SH-SY5Y (cell line): ENCODE results near the gene IGSF3.

Source experiments
- GATA2 ChIP-seq: IDR thresholded peaks from 2 replicates; pipeline ENCODE4 v1.6.1; 2011; ENCODE audit warnings: mild to moderate bottlenecking, low read depth, low read length
- GATA3 ChIP-seq: IDR thresholded peaks from 2 replicates; pipeline ENCODE4 v1.6.1; 2011; ENCODE audit warnings: low read depth, mild to moderate bottlenecking, low read length, moderate library complexity

Gene IGSF3

DNA sequence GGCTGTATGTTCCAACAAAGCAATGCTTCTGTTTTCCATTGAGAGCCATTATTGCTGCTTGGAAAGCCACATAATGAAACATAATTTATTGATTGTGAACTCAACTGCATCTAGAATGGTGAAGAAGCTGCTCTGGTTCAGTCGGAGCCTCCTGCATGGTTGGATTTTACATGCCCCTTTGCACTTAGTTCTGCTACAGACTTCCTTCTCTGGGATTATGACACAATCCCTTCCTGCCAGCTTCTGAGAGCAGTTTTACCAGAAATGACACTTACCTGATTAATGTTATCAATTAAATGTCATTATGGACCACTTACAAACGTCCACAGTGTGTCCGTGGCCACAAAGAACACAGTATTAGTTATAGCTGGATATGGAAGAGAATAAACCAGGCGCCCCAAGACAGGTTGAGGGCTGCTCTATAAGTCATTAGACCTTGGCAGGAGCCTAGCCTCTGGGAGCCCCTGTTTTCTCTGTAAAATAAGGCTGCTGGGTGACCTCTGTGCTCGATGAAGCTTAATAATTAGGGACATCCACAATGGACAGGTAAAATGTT lies 89.7 kb downstream of the IGSF3 start:
- no peak for TF ChIP-seq GATA2
- no peak for TF ChIP-seq GATA3

DNA sequence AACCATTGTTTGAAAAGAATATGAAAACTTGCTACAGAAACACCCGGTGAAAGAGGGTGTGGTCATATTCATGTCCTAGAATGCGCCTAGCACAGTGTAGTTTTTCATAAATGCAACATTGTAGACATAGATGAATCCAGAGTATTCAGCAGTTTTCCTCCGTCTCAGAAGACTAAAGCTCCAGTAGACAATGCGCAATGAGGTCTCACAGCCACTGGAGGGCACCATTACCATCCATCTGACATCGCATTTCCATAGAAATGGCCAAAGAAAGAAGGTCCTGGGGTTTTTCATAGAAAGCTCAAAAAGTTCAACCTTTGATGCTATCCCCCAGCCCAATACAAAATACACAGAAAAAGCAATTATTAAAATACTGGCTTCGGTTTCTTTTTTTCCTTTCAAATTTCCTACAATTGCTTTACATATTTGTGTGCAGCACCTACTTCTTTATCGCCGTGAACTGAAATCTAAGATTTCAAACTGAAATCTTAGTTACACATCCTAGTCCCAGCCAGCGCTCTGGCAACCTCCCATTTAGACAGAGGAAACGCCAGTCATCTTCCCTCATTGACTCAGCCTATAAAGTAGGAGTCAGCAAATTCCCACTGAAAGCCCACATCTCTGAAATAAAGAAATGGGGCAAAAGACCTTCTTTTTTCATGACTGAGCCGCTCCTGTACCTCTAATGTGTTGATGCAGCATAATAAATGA lies 92.8 kb downstream of the IGSF3 start:
- no peak for TF ChIP-seq GATA2
- no peak for TF ChIP-seq GATA3

DNA sequence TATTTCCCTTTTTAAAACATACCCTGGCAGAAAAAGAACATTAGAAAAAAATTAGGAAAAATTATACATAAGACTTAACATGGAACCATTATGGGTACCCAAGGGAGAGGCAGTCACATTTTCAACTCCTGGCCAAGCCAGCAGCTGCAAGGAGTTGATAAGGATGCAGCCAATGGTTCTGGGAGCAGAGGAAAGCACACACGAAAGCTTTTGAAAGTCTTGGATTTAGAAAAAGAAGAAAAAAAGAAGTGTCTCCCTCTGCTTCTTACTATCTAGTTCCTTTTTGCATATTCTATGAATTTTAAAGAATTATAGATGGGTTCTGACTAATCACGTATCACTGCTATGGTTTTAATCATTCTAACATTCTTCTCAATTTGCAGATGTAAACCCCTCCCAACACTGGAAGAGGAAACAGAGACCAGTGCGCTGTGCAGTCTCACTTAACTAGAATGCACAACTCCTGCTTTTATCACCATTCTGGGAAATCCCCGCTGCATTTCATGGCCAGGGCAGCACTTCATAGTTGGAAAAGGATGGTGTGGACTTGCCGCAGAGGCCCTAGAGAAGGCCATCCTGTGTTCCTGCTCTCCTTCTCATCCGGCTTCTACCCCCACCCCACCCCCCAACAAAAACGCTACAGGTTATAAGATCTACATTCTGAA lies 94.0 kb downstream of the IGSF3 start:
- TF ChIP-seq GATA2 (no peak), GATA3 (no peak)

DNA sequence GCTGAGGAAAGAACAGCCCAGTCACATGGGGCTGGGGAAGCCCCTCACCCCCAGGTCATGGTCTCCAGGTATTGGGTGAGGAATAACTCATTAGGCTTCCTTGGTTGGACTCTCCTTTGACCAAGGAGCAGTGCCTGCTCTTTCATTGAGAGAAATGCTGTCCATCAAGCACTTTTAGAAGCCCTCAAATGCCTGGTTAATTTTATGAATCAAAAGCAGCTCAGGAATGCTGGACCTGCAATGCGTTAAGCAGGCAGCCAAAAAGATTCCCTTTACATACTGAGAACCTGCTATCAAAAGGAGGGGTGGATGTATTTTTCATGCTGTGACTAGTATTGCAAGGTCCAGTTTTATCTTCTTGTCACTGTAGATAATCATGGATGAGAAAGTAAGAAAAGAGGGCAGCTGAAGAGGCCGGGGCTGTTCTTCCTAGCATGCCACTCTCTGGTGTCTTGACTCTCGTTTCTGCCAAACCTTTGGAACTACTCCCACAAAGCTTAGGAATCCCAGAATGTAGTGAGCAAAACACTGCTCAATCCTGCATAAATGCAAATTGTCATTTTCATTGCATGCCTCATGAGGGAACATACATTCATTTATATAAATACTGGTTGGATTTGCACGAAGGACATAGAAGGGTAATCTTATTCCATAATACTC lies 94.6 kb downstream of the IGSF3 start:
- TF ChIP-seq GATA3, result no peak
- no peak for TF ChIP-seq GATA2

DNA sequence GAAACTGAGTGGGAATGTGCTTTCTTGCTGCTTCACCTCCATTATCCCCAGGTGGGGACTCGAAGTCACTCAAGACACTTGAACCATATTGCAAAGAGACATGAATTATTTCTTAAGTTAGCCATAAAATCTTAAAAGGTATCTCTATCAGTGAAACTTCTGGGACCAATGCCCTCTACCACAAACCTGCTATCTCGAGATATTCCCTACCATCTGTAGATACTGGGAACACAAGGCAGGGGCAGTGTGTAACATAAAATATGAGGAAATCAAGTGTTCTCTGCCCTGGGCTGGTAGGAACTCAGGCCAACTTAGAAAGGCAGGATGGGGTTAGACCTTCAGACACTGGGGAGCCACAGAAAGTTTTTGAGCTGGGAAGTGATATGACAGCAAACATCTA lies 95.4 kb downstream of the IGSF3 start:
- no peak for TF ChIP-seq GATA3
- no peak for TF ChIP-seq GATA2

DNA sequence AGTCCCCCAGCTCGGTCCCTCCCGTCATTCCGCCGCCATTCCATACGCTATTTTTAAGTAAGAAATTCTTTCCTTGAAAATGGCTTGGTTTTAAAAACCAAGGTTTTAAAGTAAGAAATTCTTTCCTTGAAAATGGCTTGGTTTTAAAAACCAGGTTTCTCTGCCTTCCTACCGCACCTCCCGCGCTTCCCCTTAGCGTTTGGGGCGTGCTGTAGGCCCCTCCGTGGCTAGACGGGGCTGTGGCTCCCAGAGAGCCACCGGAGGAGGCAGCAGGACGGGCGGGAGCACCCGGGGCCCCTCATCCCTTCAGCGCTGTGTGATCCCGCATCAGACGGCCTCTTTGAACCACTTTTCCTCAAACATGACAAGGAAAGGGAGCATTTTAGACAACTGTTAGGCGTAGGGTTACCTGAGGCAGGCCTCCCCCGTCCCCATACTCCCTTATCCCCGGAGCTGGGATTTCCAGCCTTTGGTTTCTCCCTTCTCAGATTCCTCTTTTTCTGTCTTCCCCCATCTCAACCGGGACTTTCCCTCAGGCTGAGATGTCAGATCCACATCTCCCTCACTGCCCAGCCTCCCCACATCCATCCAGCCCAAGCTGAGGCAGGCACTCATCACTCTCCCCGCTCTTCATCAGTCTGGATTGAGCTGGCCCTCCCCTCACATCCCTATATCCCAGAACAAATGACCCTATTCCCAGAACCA lies 96.2 kb downstream of the IGSF3 start:
- TF ChIP-seq GATA3, result no peak
- TF ChIP-seq GATA2, result no peak

DNA sequence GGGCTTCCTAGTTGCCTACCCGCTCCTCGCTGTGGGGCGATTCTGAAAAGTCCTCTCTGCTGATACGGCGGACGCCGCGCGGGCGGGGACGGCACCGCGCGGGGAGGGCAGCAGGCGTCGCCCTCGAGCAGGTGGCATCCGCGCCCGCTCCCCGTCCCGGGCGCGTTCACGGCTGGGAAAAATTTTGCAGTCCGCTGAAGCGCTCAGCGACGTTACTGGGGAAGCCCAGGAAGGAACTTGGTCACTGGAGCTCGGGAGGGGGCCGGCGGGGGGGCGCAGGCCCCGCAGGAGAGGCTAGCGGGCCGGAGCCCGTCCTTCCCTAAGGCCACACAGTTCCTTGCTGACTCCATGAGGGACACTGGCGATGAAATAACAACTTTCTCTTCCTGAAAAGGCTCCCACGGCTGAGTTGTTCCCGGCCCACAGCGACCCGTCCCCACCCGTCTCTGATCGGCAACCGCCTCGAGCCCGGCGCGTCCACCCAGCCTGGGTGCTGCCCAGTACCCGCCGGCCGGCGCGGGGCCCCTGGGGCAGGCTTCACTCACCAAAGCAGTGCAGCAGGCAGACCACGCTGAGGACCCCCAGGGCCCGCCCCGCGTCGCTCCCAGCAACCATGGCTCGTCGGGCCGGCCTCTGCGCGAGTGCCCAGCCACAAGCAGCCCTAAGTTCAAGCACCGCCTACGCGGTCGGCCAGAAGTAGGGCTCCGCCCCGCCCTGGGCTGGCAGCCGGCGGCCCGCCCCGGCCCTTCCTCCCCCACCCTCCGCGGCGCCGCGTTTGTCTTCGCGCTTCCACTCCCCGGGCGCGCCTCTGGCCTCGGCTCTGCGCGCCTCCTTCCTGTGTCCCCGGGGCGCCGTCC lies 96.9 kb downstream of the IGSF3 start, which contains the start of gene CD58:
CD58 (minus strand) TSS at position 669 of the 857 bp plus-strand sequence; CDS start at position 615, 54 bp downstream.
- no peak for TF ChIP-seq GATA3
- TF ChIP-seq GATA2, result no peak

DNA sequence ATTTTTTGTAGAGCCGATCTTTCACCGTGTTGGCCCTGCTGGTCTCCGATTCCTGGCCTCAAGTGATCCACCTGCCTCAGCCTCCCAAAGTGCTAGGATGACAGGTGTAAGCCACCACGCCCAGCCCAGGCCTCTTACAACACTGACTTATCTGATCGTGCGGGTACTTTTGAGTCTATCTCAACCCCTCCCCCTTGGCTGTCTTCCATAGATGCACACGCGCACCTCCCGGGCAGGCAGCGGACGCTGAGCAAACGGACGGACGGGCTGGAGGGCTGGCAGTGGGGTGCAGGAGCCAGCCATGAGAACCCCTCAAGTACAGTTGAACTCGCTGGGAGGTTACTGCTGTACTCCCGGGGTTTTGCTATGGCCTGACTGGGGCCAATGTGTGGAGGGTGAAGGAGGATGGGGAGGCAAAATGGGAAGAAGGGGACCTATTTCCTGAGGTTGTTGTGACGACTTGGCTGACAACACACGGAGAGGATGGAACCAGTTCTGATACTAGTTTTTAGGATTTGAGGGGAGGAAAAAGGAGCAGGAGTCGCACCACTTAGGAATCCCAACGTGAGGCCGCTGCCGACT lies 97.7 kb downstream of the IGSF3 start:
- TF ChIP-seq GATA3, result no peak

DNA sequence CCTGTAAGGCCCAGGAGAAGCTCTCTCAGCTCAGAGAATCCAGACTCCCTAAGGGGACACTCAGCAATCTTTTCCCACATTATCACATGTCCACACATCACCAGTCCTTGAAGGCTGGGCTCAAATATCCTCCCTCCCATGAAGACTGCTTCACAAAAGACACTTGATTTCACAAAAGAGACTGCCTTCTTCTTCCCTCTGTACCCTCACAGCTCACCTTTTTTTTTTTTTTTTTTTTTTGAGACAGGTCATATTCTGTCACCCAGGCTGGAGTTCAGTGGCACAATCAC lies 98.2 kb downstream of the IGSF3 start:
- no peak for TF ChIP-seq GATA3
- no peak for TF ChIP-seq GATA2

DNA sequence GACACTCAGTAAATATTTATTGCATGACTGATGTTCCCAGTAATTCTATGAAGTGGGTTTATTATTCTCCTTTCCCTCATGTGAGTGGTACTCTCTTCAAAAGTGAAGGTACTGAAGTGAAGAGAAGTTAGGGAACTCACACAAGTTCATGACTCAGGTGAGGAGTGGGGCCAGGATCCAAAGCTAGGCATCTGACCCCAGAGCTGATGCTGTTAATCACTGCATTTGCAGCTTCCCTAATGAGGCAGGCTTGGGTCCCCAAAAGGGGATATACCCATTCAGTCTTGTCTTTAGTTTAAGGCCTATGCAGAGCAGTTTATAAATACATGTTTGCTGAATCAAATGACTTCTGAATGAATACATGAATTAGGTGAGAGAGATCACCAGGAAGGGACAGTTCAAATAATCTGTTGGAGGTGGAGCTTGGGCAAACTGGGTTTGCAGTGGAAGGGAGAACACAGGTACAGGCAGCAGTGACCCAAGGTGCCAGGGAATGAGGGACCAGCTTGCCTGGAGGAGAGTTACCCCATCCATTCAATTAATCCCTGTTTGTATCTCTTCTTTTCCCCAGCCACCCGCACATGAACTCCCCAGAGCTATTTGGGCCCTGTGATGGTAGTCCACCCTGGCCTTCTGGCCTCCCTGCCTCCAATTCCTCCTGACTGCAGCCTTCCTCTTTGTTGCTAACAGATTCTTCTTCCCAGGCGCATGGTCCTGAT lies 98.7 kb downstream of the IGSF3 start:
- TF ChIP-seq GATA2 (no peak), GATA3 (no peak)

DNA sequence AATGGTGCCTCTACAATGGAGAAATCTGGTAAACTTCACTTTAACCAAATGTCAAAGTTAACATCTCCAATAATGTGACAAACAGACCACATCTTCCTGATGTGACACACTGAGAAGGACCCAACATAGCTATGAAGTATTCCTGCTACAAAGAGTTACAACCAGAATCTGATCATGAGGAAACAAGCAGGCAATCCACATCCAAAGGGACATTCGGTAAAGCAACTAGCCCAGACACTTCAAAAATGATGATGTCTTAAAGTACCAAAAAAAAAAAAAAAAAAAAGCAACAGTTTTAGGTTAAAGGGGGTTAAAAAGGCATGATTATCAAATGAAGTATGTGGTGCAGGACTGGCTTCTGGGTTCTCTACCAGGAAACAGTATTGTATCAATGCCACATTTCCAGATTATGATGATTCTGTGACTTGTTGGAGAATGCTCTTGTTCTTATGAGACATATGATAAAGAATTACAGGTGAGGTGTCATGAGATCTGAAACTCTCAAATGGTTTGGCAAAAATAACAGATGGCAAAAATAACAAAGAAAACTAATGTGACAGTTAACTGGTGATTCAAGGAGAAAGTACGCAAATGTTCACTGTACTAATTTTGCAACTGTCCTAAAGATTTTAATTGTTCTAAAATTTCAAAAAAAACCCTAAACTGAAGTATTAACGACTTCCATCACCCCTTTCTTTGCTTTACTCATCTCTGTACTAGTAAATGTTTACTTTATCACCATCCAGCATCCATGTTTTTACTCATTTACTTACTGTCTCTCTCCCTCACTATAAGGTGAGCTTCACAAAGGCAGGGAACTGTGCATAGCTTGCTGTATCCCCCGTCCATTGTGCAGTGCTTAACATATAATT lies 99.5 kb downstream of the IGSF3 start:
- TF ChIP-seq GATA2, result no peak
- no peak for TF ChIP-seq GATA3

DNA sequence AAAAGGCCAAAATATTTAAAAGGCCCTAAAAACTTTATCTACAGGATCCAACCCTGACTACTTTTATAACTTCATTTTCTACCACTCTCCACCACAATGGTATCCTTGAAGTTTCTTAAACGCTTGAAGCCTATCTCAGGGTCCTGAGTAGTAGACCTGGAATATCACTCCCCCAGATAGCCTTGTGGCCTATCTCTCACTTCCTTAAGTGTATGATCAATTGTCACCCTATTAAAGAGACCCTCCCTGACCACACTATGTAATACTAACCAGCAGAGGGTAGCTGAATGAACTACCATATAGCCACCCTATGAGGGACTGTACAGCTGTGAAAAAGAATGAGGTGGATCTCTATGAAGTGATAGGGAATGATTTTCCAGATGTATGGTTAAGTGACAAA lies 102.3 kb downstream of the IGSF3 start:
- no peak for TF ChIP-seq GATA2
- no peak for TF ChIP-seq GATA3
